ENCODE data around the gene ALG12.

DNA sequence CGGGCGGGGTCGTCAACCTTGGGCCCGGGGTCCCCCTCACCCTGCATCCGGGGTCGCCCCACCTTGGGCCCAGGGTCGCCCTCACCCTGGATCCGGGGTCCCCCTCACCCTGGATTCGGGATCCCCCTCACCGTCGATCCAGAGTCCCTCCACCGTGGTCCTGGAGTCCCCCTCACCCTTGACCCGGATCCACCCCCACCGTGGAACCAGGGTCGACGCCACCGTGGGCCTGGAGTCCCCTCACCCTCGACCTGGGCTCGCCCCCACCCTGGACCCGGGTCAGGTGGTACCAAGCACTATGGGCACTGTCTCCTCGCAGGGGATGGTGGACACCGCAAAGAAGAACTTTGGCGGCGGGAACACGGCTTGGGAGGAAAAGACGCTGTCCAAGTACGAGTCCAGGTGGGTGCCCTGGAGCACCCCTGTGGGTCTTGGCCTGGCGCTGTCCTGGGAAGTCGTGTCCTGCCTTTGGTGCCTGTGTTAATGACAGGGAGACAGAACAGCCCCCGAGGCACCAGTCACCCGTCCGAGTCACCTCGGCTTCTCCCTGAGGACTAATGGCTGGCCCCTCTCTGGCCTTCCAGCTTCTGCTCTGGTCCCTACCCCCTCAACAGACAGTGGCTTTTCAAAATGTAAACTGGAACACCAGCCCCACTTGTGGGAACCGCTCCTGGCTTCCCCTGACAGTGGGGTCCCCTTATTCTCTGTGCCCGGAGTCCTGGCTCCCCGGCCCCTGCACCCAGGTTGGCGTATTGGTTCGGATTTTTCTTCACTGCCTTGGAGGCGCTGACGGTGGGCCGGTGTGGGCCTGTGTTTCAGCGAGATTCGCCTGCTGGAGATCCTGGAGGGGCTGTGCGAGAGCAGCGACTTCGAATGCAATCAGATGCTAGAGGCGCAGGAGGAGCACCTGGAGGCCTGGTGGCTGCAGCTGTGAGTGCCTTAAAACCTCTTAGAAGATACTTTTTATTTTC, 958 bp upstream of the ALG12 start:
- TF ChIP-seq, protein P1, sequence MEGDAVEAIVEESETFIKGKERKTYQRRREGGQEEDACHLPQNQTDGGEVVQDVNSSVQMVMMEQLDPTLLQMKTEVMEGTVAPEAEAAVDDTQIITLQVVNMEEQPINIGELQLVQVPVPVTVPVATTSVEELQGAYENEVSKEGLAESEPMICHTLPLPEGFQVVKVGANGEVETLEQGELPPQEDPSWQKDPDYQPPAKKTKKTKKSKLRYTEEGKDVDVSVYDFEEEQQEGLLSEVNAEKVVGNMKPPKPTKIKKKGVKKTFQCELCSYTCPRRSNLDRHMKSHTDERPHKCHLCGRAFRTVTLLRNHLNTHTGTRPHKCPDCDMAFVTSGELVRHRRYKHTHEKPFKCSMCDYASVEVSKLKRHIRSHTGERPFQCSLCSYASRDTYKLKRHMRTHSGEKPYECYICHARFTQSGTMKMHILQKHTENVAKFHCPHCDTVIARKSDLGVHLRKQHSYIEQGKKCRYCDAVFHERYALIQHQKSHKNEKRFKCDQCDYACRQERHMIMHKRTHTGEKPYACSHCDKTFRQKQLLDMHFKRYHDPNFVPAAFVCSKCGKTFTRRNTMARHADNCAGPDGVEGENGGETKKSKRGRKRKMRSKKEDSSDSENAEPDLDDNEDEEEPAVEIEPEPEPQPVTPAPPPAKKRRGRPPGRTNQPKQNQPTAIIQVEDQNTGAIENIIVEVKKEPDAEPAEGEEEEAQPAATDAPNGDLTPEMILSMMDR (IDR thresholded peaks at IDR 0.05 in 2 of 3, conservative IDR thresholded peaks at IDR 0.05 in 1 of 3; ENCODE audit: borderline replicate concordance in 1 of 3, insufficient read depth in 1 of 3, low read depth in 2 of 3, low read length in 2 of 3): no peak
- TF ChIP-seq POLR2A (IDR thresholded peaks at IDR 0.05; ENCODE audit: borderline replicate concordance, extremely low read depth, insufficient read depth, insufficient read length) (no peak), EZH2 (IDR thresholded peaks at IDR 0.05) (no peak), POLR2AphosphoS5 (IDR thresholded peaks at IDR 0.05; ENCODE audit: low read depth, low read length) (no peak), EZH2phosphoT487 (IDR thresholded peaks at IDR 0.05; ENCODE audit: borderline replicate concordance) (no peak), ELF1 (IDR thresholded peaks at IDR 0.05; ENCODE audit: borderline replicate concordance, low read depth) (no peak), SRF (IDR thresholded peaks at IDR 0.05; ENCODE audit: low read depth) (no peak), EGR1 (IDR thresholded peaks at IDR 0.05; ENCODE audit: low read depth) (no peak), TCF7L2 (IDR thresholded peaks at IDR 0.05; ENCODE audit: borderline replicate concordance, extremely low read depth, insufficient read depth, insufficient read length) (no peak)
- TF ChIP-seq, protein P2, sequence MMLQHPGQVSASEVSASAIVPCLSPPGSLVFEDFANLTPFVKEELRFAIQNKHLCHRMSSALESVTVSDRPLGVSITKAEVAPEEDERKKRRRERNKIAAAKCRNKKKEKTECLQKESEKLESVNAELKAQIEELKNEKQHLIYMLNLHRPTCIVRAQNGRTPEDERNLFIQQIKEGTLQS (IDR thresholded peaks at IDR 0.05): no peak
- TF ChIP-seq, protein P3, sequence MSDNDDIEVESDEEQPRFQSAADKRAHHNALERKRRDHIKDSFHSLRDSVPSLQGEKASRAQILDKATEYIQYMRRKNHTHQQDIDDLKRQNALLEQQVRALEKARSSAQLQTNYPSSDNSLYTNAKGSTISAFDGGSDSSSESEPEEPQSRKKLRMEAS (IDR thresholded peaks at IDR 0.05): no peak
- TF ChIP-seq, protein P4, sequence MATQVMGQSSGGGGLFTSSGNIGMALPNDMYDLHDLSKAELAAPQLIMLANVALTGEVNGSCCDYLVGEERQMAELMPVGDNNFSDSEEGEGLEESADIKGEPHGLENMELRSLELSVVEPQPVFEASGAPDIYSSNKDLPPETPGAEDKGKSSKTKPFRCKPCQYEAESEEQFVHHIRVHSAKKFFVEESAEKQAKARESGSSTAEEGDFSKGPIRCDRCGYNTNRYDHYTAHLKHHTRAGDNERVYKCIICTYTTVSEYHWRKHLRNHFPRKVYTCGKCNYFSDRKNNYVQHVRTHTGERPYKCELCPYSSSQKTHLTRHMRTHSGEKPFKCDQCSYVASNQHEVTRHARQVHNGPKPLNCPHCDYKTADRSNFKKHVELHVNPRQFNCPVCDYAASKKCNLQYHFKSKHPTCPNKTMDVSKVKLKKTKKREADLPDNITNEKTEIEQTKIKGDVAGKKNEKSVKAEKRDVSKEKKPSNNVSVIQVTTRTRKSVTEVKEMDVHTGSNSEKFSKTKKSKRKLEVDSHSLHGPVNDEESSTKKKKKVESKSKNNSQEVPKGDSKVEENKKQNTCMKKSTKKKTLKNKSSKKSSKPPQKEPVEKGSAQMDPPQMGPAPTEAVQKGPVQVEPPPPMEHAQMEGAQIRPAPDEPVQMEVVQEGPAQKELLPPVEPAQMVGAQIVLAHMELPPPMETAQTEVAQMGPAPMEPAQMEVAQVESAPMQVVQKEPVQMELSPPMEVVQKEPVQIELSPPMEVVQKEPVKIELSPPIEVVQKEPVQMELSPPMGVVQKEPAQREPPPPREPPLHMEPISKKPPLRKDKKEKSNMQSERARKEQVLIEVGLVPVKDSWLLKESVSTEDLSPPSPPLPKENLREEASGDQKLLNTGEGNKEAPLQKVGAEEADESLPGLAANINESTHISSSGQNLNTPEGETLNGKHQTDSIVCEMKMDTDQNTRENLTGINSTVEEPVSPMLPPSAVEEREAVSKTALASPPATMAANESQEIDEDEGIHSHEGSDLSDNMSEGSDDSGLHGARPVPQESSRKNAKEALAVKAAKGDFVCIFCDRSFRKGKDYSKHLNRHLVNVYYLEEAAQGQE (IDR thresholded peaks at IDR 0.05; ENCODE audit: low read depth): no peak
- TF ChIP-seq, protein P5, sequence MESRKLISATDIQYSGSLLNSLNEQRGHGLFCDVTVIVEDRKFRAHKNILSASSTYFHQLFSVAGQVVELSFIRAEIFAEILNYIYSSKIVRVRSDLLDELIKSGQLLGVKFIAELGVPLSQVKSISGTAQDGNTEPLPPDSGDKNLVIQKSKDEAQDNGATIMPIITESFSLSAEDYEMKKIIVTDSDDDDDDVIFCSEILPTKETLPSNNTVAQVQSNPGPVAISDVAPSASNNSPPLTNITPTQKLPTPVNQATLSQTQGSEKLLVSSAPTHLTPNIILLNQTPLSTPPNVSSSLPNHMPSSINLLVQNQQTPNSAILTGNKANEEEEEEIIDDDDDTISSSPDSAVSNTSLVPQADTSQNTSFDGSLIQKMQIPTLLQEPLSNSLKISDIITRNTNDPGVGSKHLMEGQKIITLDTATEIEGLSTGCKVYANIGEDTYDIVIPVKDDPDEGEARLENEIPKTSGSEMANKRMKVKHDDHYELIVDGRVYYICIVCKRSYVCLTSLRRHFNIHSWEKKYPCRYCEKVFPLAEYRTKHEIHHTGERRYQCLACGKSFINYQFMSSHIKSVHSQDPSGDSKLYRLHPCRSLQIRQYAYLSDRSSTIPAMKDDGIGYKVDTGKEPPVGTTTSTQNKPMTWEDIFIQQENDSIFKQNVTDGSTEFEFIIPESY (IDR thresholded peaks at IDR 0.05; ENCODE audit: extremely low read depth, insufficient replicate concordance, low read length): no peak
